Activated naive CD4-positive, alpha-beta T cell (primary cell): Measurements from ENCODE around the gene ARPC5L.
"Not testable (repeated sequence)": the region's sequence is repeated elsewhere in the genome, so short reads cannot be mapped to it uniquely, and the experiment has no call there.

Experiments
- DNase-seq, 4 experiments: peaks; one replicate each; lab custom pipeline; 2025; lab: John Stamatoyannopoulos, UW

Gene ARPC5L

DNA sequence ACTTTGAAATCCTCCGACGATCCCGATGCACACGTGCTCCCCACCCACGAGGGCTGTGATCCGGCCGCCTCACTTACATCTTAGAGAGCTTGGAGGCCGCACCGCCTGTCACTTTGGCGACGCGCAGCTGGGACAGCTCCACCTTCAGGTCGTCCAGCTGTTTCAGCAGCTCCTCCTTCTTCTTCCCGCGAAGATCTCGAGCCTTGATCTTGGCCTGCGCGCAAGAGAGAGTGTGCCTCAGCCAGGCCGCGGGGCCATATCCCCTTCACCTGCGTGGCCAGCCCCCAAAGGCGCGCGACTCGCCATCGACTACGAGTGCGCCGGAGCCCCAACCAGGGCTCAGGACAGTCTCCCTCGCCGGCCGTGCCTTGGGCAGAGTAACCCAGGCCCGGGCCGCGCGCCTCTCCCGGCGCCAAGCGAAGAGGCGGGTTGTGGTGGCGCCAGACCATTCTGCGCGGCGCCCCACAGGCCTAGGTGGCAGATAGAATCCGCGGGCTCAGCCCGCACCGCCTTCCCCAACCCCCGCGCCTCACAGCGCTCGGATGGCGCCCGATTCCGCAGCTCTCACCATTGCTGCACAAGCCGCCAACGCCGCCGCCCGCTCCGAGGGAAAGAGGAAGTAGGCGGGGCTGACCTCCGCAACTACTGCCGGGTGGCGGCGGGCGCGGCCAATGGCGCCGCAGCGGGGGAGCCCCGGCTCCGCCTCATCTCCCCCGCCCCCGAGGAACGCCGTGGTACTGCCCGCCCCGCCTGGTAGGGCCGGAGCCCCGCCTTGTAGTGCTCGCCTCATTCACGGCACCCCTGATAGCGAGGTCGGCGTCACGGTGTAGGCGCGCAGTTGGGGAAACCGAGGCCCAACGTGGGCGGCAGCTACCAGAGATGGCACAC is at the start of gene ARPC5L, which contains the start of gene RPL35:
TSS of gene ARPC5L (plus strand) at position 789 of the 888 bp plus-strand sequence. CDS start 7,161 bp downstream, outside the sequence.
TSS of gene RPL35 (minus strand) at position 616 of the 888 bp plus-strand sequence. CDS start at position 571, 45 bp downstream.
- DNase-seq: peak; percentile 88 to 95 (median 92)

DNA sequence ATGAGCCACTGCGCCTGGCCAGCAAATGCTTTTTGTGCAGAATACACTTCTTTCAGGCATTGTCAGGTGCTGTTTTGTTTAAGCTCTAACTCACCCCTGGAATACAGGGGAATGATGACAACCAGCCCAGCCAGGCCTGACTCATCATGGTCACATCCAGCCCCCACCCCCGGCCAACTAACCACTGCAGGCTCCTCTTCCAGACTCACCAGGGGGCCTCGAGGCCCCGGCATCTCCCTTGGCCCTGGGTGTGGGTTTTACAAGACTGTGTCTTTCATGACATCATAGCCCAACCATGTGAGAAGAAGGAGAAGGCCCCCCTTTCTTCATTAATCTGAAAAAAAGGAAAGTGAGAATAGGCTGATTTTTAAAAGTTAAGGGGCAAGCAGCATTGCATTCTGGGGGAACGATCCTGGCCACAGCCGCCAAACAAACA is 49.5 kb upstream of the ARPC5L start:
- DNase-seq: no peak

DNA sequence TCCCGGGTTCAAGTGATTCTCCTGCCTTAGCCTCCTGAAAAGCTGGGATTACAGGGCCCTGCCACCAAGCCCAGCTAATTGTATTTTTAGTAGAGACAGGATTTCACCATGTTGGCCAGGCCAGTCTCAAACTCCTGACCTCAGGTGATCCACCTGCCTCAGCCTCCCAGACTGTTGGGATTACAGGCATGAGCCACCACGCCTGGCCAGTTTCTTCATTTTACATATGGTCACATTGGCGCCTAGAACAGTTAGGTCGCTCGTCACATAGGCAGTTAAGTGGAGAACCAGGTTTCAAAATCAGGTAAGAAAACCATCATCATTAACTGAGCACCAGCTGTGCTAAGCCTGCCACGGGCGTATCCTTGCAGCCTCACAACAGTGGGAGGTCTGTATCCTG is 48.9 kb upstream of the ARPC5L start:
- DNase-seq: no peak

DNA sequence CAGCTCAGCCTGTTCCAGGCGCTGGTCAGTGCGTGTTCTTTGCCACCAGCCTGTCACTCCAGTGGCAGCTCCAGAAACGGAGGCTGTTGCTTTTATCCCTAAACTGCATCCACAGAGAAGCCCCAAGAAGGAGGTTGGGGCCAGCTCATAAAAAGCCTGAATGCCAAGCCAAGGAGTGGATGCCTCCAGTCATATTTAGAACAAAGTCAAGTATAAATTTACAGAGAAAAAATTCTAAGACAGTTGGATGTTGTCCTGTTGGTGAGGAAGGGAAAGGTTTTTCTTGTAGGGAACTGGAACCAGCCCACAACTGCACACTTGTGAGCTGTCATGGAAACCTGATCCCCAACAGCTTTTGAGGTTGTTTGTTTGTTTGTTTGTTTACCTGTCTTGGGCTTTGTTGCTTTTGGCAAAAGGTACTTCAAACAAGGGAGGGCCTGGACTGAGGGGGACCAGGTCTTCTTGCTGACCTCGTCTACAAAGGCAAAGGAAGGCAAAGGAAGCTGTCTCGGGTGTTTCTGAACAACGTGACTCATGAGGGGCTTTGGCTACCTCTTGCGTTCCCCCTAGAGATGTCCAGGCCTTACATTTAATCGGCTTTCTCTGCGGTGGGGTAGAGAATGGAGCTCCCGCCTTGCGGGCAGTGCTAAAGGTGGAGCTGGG is 48.3 kb upstream of the ARPC5L start:
- DNase-seq: no peak

DNA sequence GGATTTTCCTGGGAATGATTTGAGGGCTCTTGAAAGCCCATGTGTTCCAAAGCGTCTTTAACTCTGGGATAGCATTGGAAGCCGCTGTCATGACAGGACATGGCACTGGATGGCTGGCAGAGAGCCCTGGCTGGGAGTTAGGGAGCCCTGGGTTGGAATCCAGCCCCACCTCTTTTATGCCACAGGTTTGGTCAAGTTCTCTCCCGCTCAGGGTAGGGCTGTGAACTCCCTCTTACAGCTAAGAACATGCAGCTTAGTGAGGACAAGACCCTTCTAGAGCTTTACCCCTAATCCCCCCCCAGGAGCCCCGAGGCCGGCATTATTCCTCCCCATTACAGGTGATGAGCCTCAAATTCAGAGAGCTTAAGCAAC is 47.8 kb upstream of the ARPC5L start:
- no peak for DNase-seq

DNA sequence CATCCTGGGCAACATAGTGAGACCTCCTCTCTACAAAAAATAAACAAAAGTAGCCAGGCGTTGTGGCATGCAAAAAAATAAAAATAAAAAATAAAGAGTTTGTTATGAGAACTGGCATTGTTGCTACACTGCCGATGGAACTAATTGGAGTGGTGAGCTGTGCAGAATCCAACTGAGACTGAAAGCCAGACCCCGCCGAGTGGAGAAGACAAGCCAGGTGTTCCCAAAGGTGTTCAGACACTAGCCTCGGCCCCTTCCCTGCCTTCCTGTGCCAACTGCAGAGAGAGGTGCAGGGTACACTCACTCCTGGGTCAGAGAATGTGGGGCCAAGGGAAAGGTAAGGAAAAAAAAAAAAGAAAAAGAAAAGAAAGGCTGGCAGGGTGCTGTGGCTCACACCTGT is 46.3 kb upstream of the ARPC5L start:
- no peak for DNase-seq

DNA sequence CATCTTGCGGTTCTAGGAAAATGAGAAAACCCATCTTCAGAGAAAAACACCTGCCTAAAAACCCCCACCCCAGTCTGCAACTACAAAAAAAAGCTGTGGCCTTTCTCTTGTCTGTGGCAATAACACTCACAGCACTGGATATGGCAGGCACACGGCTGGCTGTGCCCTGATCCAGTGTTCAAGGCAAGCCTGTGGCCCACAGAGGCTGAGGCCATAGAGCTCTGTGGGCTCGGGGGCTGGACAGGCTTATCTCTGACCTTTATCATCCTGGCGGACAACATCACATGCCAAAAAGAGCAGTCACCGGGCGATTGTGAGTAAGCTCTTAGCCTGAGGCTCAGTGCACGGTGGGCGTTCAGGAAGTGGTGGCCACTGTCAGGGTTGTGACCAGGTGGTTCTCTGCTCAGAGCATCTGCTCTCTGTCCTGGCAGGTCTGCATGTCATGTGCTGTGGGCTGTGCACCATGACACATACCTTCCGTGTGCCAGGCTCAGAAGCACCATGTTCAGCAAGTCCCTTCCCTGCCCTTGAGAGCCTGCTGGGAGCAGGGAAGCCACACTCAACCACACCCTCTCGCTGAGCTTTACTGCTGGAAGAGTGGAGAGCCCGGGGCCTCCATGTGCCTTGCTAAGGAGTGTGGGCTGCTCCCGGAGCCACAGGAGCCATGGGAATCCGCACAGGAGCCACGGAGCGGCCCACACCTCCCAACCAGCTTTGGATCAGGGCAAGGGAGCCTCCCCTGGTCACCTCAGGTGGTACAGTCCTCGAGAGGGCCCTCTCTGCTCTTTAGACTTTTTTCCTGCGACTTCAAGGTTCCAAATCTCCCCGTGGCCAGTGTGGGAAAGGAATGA is 43.3 kb upstream of the ARPC5L start:
- no peak for DNase-seq

DNA sequence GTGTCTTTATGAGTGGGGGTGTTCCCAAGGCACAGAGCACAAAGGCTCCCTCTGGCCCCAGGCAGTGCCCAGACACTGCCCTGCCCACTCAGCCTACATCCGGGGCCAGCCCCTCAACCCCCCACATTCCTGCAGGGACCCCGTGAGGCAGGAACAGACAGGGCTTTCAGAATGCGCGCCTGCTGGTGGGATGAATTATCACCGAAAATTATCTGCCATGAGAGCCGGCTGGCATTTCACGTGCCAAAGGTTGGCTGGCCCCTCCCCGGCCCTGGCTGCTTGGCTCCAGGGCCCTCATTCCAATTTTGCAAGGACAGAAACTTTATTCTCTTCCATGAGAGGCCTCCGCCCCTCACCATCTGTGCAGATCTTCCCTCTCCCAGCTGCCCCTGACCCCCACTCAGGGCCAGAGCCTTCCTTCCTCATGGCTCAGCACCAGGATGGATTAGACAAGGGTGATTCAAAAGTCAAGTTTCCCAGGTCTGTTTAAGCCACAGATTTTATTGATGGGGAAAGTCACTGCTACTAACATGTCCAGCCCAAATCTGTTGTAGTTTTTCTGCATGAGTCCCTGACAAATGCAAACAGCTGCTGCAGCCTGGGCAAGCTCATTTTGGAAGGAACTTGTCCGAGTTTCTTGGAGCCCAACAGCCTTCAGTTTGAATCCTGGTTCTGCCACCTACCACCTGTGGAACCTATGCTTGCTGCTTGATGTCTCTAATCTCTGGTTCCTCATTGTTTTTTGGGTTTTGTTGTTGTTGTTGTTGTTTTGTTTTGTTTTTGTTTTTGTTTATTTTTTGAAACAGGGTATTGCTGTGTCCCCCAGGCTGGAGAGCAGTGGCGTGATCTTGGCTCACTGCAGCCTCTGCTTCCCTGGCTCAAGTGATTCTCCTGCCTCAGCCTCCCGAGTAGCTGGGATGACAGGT is 41.0 kb upstream of the ARPC5L start:
- no peak for DNase-seq

DNA sequence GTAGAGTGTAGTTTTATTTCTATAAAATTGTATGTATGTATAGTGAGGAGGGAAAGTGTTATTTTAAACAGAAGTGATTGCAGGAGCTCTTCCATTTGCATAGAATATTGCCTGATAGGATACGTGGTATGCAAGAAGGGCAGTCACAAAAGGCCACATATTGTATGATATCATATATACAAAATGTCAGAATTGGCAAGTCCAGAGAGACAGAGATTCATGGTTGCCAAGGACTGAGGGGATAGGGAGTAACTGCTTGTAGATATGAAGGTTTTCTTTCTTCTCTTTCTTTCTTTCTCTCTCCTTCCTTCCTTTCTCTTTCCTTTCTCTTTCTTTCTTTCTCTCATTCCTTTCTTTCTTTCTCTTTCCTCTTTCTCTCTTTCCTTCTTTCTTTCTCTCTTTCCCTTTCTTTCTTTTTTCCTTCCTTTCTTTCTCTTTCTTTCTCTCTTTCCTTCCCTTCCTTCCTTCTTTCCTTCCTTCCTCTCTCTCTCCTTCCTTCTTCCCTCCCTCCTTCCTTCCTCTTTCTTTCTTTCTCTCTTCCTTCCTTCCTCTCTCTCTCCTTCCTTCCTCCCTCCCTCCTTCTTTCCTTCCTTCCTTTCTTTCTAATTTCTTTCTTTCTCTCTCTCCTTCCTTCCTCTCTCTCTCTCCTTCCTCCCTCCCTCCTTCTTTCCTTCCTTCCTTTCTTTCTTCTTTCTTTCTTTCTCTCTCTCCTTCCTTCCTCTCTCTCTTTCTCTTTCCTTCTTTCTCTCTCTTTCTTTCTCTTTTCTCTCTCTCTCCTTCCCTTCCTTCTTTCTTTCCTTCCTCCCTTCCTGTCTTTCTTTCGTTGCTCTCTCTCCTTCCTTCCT is 33.2 kb upstream of the ARPC5L start:
- DNase-seq: no peak

DNA sequence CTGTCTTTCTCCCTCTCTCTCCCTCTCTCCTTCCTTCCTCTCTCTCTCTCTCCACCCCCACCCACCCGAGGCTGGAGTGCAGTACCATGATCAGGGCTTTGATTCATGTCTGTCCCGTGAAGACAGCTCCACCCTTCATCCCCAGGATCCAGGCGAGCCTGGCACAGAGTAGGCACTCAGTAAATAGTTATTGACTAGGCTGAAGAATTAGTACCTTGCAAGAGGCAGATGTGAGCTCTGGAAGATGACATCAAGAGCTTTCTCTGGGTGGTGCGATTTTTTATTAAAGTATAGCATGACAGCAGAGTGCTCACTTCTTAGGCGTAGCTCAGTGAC is 32.6 kb upstream of the ARPC5L start:
- DNase-seq: no peak

DNA sequence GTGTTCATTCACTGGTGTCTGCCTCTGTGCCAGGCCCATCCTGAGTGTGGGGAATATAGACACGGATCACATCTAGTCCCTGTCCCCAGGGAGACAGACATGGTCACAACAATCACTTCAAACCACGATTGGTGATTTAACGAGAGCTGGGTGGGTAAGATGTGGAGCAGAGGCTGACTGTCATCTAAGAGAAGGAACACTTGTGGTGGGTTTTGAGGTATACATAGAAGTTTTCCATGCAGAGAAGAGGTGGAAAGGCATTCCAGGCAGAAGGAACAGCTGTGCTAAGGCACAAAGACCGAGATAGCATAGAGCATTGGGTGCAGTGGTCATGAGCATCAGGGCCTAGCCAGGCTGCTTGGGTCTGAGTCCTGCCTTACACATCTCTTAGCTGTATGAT is 31.3 kb upstream of the ARPC5L start:
- no peak for DNase-seq

DNA sequence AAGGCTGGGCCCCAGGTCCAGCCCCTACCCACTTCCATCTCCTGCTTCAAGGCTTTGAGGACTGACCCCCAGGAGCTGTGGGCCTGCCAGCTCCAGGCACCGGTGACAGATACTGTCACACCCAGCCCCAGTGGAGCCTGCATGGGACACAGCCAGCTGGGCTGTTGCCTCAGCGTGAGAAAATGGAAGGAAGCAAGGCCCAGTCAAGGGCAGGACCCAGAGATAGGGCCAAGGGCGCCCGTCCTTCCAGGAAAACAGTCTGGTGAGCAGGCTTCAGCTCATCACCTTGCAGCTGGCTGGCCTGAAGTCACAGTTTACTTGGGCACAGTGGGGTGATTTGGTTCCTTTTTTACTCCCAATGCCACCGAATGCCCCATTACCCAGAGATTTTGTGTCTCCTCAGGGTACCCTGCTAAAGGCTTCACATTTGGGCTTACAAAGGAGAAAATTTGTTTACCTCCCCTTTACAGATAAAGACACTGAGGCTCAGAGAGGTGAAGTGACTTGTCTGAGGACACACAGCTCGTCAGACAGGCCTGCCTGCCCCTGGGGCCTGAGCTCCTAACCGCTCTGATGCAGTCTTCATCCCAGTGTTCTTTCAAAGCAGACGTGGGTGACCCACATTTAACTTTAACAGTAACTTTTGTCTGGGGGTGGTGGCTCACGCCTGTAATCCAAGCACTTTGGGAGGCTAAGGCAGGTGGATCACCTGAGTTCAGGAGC is 30.1 kb upstream of the ARPC5L start:
- no peak for DNase-seq

DNA sequence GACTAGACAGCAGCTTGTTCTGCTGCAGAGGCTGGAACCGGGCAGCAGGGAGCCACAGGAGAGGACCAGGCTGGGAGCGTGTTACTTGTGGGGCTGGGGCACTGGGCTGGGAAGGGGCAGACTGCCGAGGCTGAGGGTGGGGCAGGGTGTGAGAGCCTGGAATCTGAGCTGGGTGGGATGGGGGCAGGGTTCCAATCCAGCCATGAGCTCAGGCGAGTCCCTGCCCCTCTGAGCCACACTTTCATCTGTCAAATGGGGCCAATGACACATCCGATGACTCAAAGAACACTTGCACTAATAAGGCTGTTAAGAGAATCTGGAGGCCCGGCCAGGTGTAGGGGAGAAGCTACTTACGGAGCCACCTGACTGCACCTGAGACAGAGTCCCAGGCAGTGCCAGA is 27.3 kb upstream of the ARPC5L start:
- no peak for DNase-seq

DNA sequence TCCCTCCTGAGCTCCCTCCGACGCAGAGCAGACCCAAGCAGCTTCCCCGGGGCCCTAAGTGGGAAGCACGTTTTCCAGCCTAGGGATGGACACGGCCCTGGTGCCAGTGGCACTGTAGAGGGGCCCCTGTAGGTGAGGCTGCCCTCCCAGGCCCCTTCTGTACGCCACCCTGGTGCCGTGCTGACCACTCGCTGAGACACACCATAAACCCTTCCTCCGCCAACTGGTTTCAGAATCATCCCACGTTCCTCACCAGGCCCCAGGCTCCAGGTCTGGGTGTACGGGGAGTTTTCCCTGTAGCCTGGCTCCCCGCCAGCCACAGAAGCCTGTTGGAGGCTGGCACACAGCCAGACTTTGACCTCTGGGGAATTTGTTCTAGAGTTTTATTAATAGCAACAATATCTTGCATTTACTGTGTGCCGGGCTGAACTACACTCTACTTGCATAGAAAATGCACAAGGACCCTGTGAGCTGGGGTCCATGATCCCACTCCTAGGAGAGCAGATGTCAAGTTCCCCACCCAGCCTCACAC is 26.8 kb upstream of the ARPC5L start:
- no peak for DNase-seq

DNA sequence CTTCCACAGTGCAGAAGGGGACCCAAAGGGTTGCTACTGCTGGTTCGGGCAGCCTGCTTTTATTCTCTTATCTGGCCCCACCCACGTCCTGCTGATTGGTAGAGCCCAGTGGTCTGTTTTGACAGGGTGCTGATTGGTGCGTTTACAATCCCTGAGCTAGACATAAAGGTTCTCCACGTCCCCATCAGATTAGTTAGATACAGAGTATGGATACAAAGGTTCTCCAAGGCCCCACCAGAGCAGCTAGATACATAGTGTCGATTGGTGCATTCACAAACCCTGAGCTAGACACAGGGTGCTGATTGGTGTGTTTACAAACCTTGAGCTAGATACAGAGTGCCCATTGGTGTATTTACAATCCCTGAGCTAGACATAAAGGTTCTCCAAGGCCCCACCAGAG is 23.8 kb upstream of the ARPC5L start:
- DNase-seq: not testable (repeated sequence)

DNA sequence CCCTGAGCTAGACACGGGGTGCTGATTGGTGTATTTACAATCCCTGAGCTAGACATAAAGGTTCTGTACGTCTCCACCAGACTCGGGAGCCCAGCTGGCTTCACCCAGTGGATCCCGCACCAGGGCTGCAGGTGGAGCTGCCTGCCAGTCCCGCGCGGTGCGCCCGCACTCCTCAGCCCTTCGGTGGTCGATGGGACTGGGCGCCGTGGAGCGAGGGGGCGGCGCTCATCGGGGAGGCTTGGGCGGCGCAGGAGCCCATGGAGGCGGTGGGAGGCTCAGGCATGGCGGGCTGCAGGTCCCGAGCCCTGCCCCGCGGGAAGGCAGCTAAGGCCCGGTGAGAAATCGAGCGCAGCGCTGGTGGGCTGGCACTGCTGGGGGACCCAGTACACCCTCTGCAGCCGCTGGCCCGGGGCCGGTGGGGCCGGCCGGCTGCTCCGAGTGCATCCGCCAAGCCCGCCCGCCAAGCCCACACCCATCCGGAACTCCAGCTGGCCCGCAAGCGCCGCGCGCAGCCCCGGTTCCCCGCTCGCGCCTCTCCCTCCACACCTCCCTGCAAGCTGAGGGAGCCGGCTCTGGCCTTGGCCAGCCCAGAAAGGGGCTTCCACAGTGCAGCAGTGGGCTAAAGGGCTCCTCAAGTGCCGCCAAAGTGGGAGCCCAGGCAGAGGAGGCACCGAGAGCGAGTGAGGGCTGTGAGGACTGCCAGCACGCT is 23.2 kb upstream of the ARPC5L start:
- DNase-seq: not testable (repeated sequence)

DNA sequence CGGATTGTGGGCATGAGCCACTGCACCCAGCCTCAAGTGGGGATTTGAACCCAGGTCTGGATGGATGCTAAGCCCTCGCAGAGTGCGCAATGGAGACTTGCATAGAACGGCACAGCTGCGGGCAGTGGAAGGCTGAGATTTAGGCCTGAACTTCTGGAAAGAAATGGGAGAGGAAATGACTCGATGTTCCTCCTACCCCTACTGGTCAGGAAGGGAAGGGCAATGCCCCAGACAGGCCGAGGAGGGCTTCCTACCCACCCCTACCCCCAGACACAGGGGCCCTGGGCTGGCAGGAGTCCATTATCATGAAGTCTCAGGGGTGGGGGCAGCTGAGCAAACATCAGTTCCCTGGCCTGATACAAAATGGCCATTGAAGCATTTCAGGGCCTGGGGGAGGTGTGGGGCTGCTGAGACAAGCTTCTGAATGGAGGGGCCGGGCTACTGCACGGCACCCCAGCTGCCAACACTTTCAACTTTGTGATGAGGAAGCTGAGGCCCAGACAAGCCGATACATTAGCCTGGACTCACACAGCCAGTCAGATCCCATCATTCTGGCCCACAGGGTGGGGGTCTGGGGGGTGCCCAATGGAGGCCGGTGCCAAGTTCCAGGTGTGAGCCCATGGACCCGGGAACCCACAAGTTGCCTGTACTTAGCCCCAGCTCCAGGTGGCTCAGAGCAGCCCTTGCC is 22.2 kb upstream of the ARPC5L start:
- DNase-seq: no peak

DNA sequence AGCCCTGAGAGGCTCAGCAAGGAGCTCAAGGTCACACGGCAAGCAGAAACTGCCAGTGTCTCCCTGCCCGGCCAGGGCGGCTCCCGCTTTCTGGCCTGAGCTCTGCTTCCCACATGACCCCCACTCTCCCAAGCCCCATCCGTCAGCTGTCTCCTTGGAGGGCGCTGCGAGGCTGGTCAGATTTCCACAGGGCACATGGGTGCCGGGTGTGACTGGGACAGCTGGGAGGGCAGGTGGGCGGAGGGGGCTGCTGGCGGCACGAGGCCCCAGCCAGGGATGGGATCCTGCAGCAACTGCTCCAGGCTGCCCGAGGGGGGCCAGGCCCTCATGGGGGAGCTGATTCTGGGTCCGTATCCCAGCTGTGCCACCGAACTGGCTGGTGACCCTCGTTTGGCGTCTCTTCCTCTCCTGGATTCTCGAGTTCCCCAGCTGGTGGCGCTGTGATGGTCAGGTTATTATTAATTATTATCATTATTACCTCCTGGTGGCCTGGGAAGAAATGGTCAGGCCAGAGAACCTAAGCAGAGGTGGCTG is 21.6 kb upstream of the ARPC5L start:
- no peak for DNase-seq
